ENCODE results near the gene CACNA1B.
"Not testable (repeated sequence)": the region's sequence is repeated elsewhere in the genome, so short reads cannot be mapped to it uniquely, and the experiment has no call there.

CACNA1B gene

GRCh38 chr9:138073408-138073807, 195.8 kb downstream of the CACNA1B start:
- no peak for DNase-seq (ENCODE audit: low read depth in 2 of 2)

- DNase-seq (ENCODE audit: low read depth in 2 of 2), result no peak
Measured at GRCh38 chr9:138073808-138074207, 196.2 kb downstream of the CACNA1B start.

- DNase-seq (ENCODE audit: low read depth in 2 of 2), result no peak
Measured at GRCh38 chr9:138074516-138074915, 196.9 kb downstream of the CACNA1B start.

- no peak for DNase-seq (ENCODE audit: low read depth in 2 of 2)
Measured at GRCh38 chr9:138075496-138075895, 197.9 kb downstream of the CACNA1B start.

GRCh38 chr9:138075961-138076649, 198.5 kb downstream of the CACNA1B start:
- DNase-seq (ENCODE audit: low read depth in 2 of 2), result no peak

- no peak for DNase-seq (ENCODE audit: low read depth in 2 of 2)
Measured at GRCh38 chr9:138076650-138077009, 199.0 kb downstream of the CACNA1B start.

GRCh38 chr9:138077126-138077525, 199.5 kb downstream of the CACNA1B start:
- DNase-seq (ENCODE audit: low read depth in 2 of 2), result no peak

- no peak for DNase-seq (ENCODE audit: low read depth in 2 of 2)
Measured at GRCh38 chr9:138077898-138078540, 200.4 kb downstream of the CACNA1B start.

GRCh38 chr9:138078846-138079245, 201.3 kb downstream of the CACNA1B start:
- DNase-seq (ENCODE audit: low read depth in 2 of 2), result no peak

- no peak for DNase-seq (ENCODE audit: low read depth in 2 of 2)
Measured at GRCh38 chr9:138080979-138081378, 203.4 kb downstream of the CACNA1B start.

- no peak for DNase-seq (ENCODE audit: low read depth in 2 of 2)
Measured at GRCh38 chr9:138082918-138083636, 205.5 kb downstream of the CACNA1B start.

GRCh38 chr9:138083873-138084272, 206.3 kb downstream of the CACNA1B start:
- no peak for DNase-seq (ENCODE audit: low read depth in 2 of 2)

GRCh38 chr9:138085568-138085967, 208.0 kb downstream of the CACNA1B start:
- no peak for DNase-seq (ENCODE audit: low read depth in 2 of 2)

GRCh38 chr9:138092057-138092456, 214.5 kb downstream of the CACNA1B start:
- DNase-seq (ENCODE audit: low read depth in 2 of 2), result not testable (repeated sequence)

GRCh38 chr9:138094028-138094427, 216.4 kb downstream of the CACNA1B start:
- no peak for DNase-seq (ENCODE audit: low read depth in 2 of 2)

- no peak for DNase-seq (ENCODE audit: low read depth in 2 of 2)
Measured at GRCh38 chr9:138095813-138096518, 218.4 kb downstream of the CACNA1B start.

GRCh38 chr9:138096519-138096845, 218.9 kb downstream of the CACNA1B start:
- no peak for DNase-seq (ENCODE audit: low read depth in 2 of 2)

- DNase-seq (ENCODE audit: low read depth in 2 of 2), result no peak
Measured at GRCh38 chr9:138097501-138097991, 220.0 kb downstream of the CACNA1B start.

- no peak for DNase-seq (ENCODE audit: low read depth in 2 of 2)
Measured at GRCh38 chr9:138098116-138098907, 220.7 kb downstream of the CACNA1B start.

- no peak for DNase-seq (ENCODE audit: low read depth in 2 of 2)
Measured at GRCh38 chr9:138098908-138099791, 221.6 kb downstream of the CACNA1B start.
